Retinal pigment epithelial cell (primary cell): ENCODE measurements around the gene MED1.
"Not testable (repeated sequence)": the region's sequence is repeated elsewhere in the genome, so short reads cannot be mapped to it uniquely, and the experiment has no call there.

Experiments used
- DNase-seq: peaks from one replicate; pipeline ENCODE4 v3.0.0-alpha.2; 2010; ENCODE audit warnings: low read depth
- H3K4me3 ChIP-seq: 2 replicates; pipeline ENCODE4 v1.5.1; 2011; ENCODE audit warnings: mild to moderate bottlenecking, low read length, control low read depth, moderate library complexity
- CTCF ChIP-seq: conservative IDR thresholded peaks from 2 replicates; pipeline ENCODE4 v1.5.1; 2011; ENCODE audit warnings: low read depth, low read length, control low read depth, inconsistent platforms

The MED1 gene

DNA sequence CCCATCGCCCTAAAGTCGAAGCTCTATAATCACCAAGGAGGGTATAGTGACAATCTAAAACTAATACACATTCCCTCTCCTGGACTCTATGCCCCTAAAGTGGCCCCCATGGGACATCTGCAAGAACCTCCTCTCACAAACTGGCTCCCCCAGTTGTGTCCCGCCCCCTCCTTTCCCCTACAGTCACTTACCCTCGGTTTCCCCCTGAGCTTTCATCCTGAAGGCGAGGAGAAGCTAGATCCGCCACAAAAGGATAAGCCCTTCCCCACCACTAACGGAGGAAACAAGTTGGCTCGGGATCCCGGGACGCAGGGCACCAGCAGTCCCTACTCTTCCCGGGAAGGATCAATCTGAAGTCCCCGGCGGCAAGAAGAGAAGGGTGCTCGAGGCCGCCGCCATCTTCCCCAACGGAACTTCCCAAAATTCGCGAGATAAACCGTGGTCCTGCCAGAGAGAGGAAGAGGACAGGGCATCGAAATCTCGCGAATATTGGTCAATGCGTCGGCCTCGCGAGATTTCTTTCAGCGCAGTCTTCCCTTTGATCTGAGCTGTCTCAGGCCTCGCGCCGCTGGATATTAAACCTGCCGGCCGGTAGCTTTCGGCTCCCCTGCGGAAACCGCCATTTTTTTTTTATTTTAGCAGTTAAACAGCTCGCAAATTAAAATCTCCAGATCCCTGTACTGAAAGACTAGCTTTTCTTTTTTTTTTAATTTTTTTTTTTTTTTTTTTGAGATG is at the start of gene MED1:
Gene MED1 (minus strand): TSS at position 417 of the 735 bp plus-strand sequence. CDS start 201 bp downstream, at position 216.
- DNase-seq: peak; percentile 92

GRCh38 chr17:39496921-39497320 is 45.9 kb upstream of the MED1 start:
- H3K4me3 ChIP-seq, DNase-seq: not testable (repeated sequence)

More for the DNA sequence above, at the start of gene MED1:
- no peak for TF ChIP-seq CTCF
- H3K4me3 ChIP-seq: peak within 1 kb of the TSS; percentile 73

- DNase-seq: no peak
- no peak for TF ChIP-seq CTCF
- H3K4me3 ChIP-seq: no peak overlapping the region
Measured at GRCh38 chr17:39487946-39488345, 36.9 kb upstream of the MED1 start.

GRCh38 chr17:39487490-39487889 is 36.4 kb upstream of the MED1 start:
- not testable (repeated sequence) for H3K4me3 ChIP-seq, DNase-seq

GRCh38 chr17:39486242-39486641 is 35.2 kb upstream of the MED1 start:
- no peak for TF ChIP-seq CTCF
- no peak overlapping the region for H3K4me3 ChIP-seq
- DNase-seq: no peak

DNA sequence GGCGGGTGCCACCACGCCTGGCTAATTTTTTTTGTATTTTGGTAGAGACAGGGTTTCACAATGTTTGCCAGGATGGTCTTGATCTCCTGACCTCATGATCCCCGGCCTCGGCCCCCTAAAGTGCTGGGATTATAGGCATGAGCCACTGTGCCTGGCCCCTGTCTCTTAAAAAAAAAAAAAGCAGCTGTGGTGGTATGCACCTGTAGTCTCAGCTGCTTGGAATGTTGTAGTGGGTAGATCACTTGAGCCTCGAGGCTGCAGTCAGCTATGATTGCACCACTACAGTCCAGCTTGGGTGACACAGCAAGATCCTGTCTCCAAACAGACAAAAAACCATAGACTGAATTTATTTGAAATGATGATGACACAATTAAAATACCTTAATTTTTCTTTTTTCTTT is 34.5 kb upstream of the MED1 start:
- no peak for TF ChIP-seq CTCF
- DNase-seq: peak; percentile 58

DNA sequence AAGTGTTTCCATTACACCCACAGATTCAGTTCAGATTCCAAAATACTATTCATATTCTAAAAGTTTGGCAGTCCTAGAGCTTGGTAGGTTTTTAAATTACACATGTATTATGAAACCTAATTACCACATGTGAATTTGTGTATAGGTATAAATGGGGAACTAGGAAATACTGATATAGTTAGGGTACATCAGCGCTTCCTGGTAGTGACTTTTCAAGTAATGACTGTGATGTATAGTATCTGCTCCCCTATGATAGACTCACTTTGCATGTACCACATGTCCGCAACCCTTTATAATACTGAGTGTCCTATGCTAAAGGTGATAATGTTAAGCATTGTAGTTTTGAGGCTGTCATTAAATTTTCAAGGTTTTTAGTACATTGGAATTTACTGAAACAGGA is 33.1 kb upstream of the MED1 start:
- no peak for DNase-seq
- H3K4me3 ChIP-seq: no peak overlapping the region
- TF ChIP-seq CTCF: no peak

More for the DNA sequence above, 34.5 kb upstream of the MED1 start:
- no peak overlapping the region for H3K4me3 ChIP-seq

DNA sequence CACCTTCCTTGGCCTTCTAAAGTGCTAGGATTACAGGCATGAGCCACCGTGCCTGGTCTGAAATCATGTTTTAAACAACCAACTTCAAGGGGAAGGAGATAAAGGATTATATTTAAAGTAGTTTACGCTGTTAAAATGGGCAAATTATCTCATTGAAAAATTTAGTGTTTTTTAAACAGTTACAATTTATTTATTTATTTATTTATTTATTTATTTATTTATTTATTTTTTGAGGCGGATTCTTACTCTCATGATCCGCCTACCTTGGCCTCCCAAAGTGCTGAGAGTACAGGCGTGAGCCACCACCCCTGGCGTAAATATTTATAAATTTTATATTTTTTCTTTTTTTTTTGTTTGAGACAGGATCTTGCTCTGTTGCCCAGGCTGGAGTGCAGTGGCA is 32.4 kb upstream of the MED1 start:
- H3K4me3 ChIP-seq: no peak overlapping the region
- TF ChIP-seq CTCF: no peak
- DNase-seq: no peak

- H3K4me3 ChIP-seq, DNase-seq: not testable (repeated sequence)
Measured at GRCh38 chr17:39479631-39480030, 28.6 kb upstream of the MED1 start.
